CD4-positive, alpha-beta T cell (primary cell): ENCODE results near the gene NEO1. TPM values are rescaled to one million over a fixed set of nuclear protein-coding genes. Genes with fewer than 3 reads are reported as not detected.

ENCODE experiments used
- ATAC-seq: fragments of 200-7000 bp; cut with Tn5 transposase; one replicate; pipeline ENCODE4 v1.10.0; 2022; ENCODE audit warnings: mild to moderate bottlenecking; ENCODE audit not compliant: poor library complexity
- CTCF ChIA-PET: fragments of 350-600 bp; sonication (Branson Sonifier 250); formaldehyde crosslinking; loops from one replicate; lab custom pipeline; 2021; ENCODE audit warnings: antibody characterized with exemption, inconsistent platforms; lab: Charles Lee
- POLR2A ChIA-PET: fragments of 350-600 bp; sonication (Branson Sonifier 250); formaldehyde crosslinking; loops from one replicate; lab custom pipeline; 2021; ENCODE audit warnings: antibody characterized with exemption, inconsistent platforms; lab: Charles Lee
- DNase-seq, 14 experiments: peaks; one replicate each; pipeline ENCODE4 v3.0.0-alpha.2; 2013 to 2020; ENCODE audit warnings: mixed read lengths in 2 of 14
- H3K27ac ChIP-seq, 2 donors: one replicate each; pipeline versions ENCODE4 v1.5.1 to v1.7.0; 2013; ENCODE audit warnings: low read length in 2 of 2, low read depth in 1 of 2, mild to moderate bottlenecking in 1 of 2
- H3K27me3 ChIP-seq, 2 experiments: 1 replicate in 1 of 2; 2 replicates in 1 of 2; pipeline versions ENCODE4 v1.6.1 to v1.7.0; 2013; ENCODE audit warnings: low read length in 2 of 2, control low read depth in 1 of 2, mild to moderate bottlenecking in 1 of 2, moderate library complexity in 1 of 2; ENCODE audit not compliant: insufficient read depth in 2 of 2, control insufficient read depth in 1 of 2
- H3K36me3 ChIP-seq: one replicate; pipeline ENCODE4 v1.6.1; 2013; ENCODE audit warnings: low read length, control low read depth; ENCODE audit not compliant: insufficient read depth
- H3K4me1 ChIP-seq: one replicate; pipeline ENCODE4 v1.6.1; 2013; ENCODE audit warnings: low read length, control low read depth; ENCODE audit not compliant: insufficient read depth
- H3K4me3 ChIP-seq: one replicate; pipeline ENCODE4 v1.5.1; 2013; ENCODE audit warnings: mild to moderate bottlenecking, low read length, moderate library complexity
- H3K9me3 ChIP-seq, 2 experiments: 1 replicate in 1 of 2; 2 replicates in 1 of 2; pipeline versions ENCODE4 v1.6.1 to v1.7.0; 2013; ENCODE audit warnings: low read length in 2 of 2, mild to moderate bottlenecking in 2 of 2, control low read depth in 1 of 2, moderate library complexity in 1 of 2; ENCODE audit not compliant: control insufficient read depth in 1 of 2, insufficient read depth in 1 of 2
- H3K27ac Mint-ChIP-seq: one replicate; pipeline ENCODE4 v1.8.0; 2020; ENCODE audit warnings: mixed read lengths
- H3K27me3 Mint-ChIP-seq: one replicate; pipeline ENCODE4 v1.8.0; 2021; ENCODE audit warnings: mixed read lengths
- H3K36me3 Mint-ChIP-seq: one replicate; pipeline ENCODE4 v1.8.0; 2021; ENCODE audit warnings: low read depth, mixed read lengths
- H3K4me1 Mint-ChIP-seq: one replicate; pipeline ENCODE4 v1.8.0; 2021; ENCODE audit warnings: low read depth, mixed read lengths
- H3K4me3 Mint-ChIP-seq: one replicate; pipeline ENCODE4 v1.8.0; 2020; ENCODE audit warnings: mild to moderate bottlenecking, mixed read lengths
- H3K9me3 Mint-ChIP-seq: one replicate; pipeline ENCODE4 v1.8.0; 2020; ENCODE audit warnings: mixed read lengths
- intact Hi-C, 2 experiments: fragments of 100-400 bp; cut with DNase I in 1 of 2; cut with micrococcal nuclease in 1 of 2; formaldehyde crosslinking; loops; one replicate each; pipeline versions ENCODE4 v1.15.1 to v1.9.0; 2023 to 2025; cut with DNase I, micrococcal nuclease
- total RNA-seq, 174 experiments: library from RNA in 2 of 174; stranded (reverse) in 2 of 174; gene quantifications; one replicate each; pipeline ENCODE4 v1.2.3 and lab custom pipeline; 2021 to 2026
- TF ChIP-seq, protein P1 (sequence below): fragments of 200-600 bp; IDR thresholded peaks from one replicate; pipeline ENCODE4 v1.8.0; 2022; ENCODE audit warnings: antibody characterized with exemption, mild to moderate bottlenecking

NEO1 gene
- total RNA-seq, 2 experiments from 2014 or later: 6.0 to 8.0 TPM

DNA sequence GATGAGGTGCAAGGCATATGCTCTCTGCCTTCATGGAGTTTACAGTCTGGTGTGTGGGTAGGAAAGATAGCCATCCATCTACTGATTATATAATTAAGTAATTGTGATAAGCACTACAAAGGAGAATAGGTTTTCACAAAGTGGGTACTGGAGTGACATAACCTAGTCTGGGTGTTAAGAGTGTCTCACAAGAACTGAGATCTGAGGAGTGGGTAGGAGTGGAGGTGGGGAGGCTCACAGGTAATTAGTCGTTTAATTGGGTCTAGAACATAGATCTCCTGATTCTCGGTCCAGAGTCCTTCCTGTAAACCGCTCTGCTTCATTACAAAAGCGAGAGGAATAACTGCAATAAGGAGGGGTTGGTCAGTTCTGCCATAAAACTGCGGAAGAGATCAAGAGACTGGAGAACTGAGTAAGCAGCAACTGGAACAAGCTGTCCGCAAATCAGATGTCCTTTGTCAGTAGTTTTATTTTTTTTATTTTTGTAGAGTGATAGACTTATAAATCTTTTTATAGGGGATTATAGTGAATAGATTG is 2.2 kb downstream of the NEO1 start:
- Histone ChIP-seq H3K9me3 (no peaks in the 10 kb centered on the region), H3K4me3 (no peak overlapping the region), H3K4me1 (peaks cover 11% of the 10 kb centered on the region), H3K27ac (no peak overlapping the region), H3K36me3 (no peaks in the 10 kb centered on the region), H3K27me3 (peaks cover 0 to 7% of the 10 kb centered on the region in 2 experiments)
- intact Hi-C loops: loop anchor here (2.0 to 10.0 kb wide), 6 partner anchors 26 to 937 kb away; partner anchors contain the start of genes NPTN (in 2 of the 2), ARIH1 (in 1 of the 2), MYO9A (in 1 of the 2) and PARP6 (in 1 of the 2)
- no peak for ATAC-seq
- ChIA-PET POLR2A (no interaction called here), CTCF (no interaction called here)
- no peak for DNase-seq
- Mint-ChIP-seq H3K36me3 (no peaks in the 10 kb centered on the region), H3K27ac (no peak overlapping the region), H3K9me3 (no peaks in the 10 kb centered on the region), H3K4me3 (no peak overlapping the region), H3K27me3 (peaks cover 18% of the 10 kb centered on the region), H3K4me1 (peaks cover 14% of the 10 kb centered on the region)
- TF ChIP-seq, protein P1, sequence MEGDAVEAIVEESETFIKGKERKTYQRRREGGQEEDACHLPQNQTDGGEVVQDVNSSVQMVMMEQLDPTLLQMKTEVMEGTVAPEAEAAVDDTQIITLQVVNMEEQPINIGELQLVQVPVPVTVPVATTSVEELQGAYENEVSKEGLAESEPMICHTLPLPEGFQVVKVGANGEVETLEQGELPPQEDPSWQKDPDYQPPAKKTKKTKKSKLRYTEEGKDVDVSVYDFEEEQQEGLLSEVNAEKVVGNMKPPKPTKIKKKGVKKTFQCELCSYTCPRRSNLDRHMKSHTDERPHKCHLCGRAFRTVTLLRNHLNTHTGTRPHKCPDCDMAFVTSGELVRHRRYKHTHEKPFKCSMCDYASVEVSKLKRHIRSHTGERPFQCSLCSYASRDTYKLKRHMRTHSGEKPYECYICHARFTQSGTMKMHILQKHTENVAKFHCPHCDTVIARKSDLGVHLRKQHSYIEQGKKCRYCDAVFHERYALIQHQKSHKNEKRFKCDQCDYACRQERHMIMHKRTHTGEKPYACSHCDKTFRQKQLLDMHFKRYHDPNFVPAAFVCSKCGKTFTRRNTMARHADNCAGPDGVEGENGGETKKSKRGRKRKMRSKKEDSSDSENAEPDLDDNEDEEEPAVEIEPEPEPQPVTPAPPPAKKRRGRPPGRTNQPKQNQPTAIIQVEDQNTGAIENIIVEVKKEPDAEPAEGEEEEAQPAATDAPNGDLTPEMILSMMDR: no peak

DNA sequence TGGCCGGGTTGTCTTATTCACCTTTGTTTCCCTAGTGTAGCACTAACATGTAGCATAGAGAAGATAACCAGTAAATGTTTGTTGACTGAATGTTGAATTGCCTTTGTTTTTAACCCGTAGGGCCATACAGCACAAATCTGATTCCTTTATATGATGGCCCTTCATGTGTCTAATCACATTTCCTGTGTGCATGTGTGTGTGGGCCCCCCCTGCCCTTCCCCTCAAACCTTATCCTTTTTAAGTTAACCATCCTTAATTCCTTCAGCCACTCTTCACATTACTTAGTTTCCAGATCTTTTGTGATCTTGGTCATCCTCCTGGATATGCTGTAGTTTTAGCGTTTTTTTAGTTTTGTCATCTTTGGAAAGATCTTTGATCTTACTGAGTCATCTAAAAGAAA is 4.2 kb downstream of the NEO1 start:
- H3K4me3 ChIP-seq: no peak overlapping the region
- no peaks in the 10 kb centered on the region for H3K36me3 ChIP-seq
- Mint-ChIP-seq H3K27me3 (peaks cover 18% of the 10 kb centered on the region), H3K4me1 (peaks cover 8% of the 10 kb centered on the region), H3K4me3 (no peak overlapping the region), H3K36me3 (no peaks in the 10 kb centered on the region), H3K9me3 (no peaks in the 10 kb centered on the region), H3K27ac (no peak overlapping the region)
- no peak for ATAC-seq
- intact Hi-C loops: loop anchor here in 1 of 2 experiments (10.0 kb wide), 2 partner anchors 578 to 582 kb away; partner anchors contain the start of genes ARIH1 and NPTN
- DNase-seq: no peak
- H3K27ac ChIP-seq: no peak overlapping the region
- CTCF ChIA-PET: no interaction called here
- TF ChIP-seq, protein P1: no peak
- POLR2A ChIA-PET: no interaction called here
- H3K27me3 ChIP-seq: peaks cover 0 to 7% of the 10 kb centered on the region in 2 experiments
- H3K9me3 ChIP-seq: no peaks in the 10 kb centered on the region
- peaks cover 8% of the 10 kb centered on the region for H3K4me1 ChIP-seq

- peaks cover 21% of the 10 kb centered on the region for H3K27me3 Mint-ChIP-seq
- H3K4me1 Mint-ChIP-seq: peaks cover 2% of the 10 kb centered on the region
- Histone ChIP-seq H3K36me3 (no peaks in the 10 kb centered on the region), H3K27ac (no peak overlapping the region), H3K27me3 (peaks cover 0 to 7% of the 10 kb centered on the region in 2 experiments), H3K9me3 (no peaks in the 10 kb centered on the region), H3K4me3 (no peak overlapping the region), H3K4me1 (peaks cover 1% of the 10 kb centered on the region)
- ChIA-PET POLR2A (no interaction called here), CTCF (interaction anchor here (1.2 kb wide), 1 partner anchor 22 kb away, joined by 3 read pairs; no protein-coding TSS in a partner anchor)
- intact Hi-C loops: loop anchor here in 1 of 2 experiments (10.0 kb wide), 2 partner anchors 576 to 584 kb away; partner anchors contain the start of genes ARIH1 and NPTN
- no peaks in the 10 kb centered on the region for H3K9me3 Mint-ChIP-seq
- no peak overlapping the region for H3K4me3 Mint-ChIP-seq
- DNase-seq: no peak
- no peak overlapping the region for H3K27ac Mint-ChIP-seq
- TF ChIP-seq, protein P1: no peak
- no peak for ATAC-seq
- H3K36me3 Mint-ChIP-seq: no peaks in the 10 kb centered on the region
These were observed 6.2 kb downstream of the NEO1 start for GRCh38 chr15:73058437-73058836.
